Femur (tissue), 1 donor: ENCODE results near the gene NUAK1.
A peak's percentile ranks its signal among the peaks of the same experiment; 100 is the strongest.

Experiments
- DNase-seq: peaks from one replicate; pipeline ENCODE4 v3.0.0-alpha.2; 2017

The NUAK1 gene

DNA sequence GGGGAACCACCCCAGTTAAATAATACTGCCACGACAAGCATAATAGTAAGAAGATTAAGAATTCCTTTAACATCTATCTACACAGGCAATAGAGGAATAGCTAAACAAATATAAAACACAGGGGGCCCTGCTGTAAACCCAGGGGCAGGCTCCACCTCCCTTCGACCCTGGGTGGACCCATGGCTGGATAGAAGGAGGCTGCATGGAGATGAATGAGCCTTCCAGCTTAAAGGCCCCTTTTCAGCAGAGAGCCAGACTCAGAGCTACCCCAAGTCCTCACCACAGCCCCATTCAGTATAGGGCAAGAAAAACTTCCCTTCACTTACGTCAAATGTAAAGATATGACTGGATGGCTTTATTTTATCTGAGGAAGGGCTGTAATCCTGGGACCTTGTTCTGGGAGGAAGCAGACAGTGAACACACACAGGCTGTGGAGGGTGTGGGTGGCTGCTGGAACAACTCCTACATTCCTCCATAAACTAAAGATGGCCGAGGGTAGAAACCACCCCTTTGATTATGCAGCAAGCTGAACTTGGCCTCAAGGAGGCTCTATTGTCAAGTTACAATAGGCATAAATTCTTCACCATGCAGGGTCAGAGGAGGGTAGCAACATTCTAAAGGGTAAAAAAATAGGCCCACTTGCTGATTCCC is 30.4 kb downstream of the NUAK1 start:
- peak; percentile 58 for DNase-seq

DNA sequence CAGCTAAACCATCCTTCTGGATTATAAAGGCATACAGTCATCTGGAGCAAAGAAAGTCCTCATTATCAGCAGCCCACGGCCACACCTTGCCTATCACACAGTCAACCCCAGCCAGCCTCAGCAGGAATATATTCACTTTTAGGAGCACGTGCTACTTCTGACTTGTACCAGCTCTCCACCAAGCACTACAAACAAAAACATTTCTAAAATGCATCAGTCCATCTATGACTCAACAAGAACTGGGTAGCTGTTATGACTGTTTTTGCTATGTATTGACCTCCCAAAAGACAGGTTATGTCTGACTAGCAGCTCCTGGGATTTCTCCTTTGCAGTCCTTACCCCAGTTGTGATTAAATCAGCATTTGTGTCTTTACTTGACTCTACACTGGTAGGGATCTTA is 31.2 kb downstream of the NUAK1 start:
- no peak for DNase-seq

DNA sequence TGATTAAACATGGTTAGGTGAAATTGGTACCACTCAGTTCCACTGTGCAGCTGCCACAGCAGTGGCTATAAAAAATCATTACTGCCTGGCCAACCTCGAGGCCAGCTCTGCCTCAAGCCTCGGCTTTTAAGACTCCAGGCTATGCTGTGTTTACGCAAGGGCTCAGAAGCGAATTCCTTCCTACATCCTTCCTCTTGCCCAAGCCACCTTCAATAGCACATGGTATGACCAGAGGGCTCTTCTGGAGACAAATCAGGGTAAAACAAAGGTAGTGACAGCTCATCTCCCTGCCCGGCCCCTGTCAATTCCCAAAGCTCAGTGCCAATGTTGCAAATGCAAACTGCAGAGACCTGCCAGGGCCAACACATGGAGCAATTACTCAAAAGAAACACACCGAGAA is 31.9 kb downstream of the NUAK1 start:
- DNase-seq = no peak

DNA sequence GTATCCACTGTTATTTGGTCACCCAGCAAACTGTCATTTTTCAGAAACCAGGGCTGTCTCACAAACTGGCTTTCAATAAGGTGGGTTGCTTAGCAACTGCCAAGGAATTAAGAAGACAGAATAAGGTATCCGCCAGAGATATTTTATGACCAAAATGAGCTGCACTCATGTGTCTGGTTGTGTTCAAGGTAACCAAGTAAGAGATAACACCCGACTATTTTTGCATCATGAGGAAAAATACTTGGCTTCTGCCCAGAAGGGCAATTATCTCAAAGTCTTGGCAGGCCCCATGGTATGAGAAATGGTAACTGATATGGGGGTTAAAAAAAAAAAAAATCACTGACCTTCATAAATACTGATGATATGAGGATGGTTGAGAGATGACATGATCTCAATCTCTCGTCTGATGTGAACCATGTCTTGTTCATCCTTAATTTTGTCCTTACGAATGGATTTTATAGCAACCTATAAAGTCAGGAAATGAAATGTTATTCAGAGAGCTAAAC is 32.6 kb downstream of the NUAK1 start:
- no peak for DNase-seq

DNA sequence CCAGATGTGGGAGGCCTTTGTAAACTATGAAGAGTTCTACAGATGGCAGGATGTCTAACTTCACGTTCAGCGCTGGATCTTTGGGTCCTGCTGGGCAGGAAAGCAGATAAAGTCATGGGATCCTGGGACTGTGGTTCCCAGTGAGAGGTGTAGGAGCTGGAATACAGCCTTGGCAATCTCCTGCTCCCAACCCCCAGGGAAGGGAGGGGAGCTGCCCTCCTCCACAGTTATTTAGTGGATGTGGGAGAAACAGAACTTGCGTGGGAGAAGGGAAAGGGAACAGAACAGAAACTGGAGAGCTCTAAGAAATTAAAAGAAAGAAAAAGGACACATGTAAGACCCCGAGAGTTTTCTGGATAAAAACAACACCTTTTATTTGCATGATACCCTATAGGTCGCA is 37.0 kb downstream of the NUAK1 start:
- DNase-seq = no peak

DNA sequence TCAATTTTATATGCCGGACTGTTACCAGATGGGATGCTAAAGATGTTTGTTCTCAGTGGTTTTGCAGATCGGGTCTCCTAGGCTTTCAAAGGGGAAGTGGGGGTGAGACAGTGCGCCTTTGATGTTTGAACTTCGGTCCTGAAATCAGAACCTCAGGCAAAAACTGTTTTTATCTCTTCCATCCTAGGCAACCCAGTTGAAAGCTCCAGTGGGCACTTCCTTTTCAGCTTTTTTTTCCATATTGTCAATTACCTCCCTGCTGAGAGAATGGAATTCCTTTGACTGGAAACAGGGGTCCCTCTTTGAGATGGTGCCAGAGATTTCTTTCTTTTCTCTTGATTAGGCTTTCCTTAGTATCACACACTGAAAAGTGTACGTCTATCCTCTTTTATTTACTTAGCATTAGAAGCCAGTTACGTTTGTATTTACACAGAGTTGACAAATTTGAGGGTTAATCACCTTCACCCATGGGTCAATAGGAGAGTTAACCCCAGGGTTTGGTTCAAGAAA is 40.0 kb downstream of the NUAK1 start:
- DNase-seq = no peak

DNA sequence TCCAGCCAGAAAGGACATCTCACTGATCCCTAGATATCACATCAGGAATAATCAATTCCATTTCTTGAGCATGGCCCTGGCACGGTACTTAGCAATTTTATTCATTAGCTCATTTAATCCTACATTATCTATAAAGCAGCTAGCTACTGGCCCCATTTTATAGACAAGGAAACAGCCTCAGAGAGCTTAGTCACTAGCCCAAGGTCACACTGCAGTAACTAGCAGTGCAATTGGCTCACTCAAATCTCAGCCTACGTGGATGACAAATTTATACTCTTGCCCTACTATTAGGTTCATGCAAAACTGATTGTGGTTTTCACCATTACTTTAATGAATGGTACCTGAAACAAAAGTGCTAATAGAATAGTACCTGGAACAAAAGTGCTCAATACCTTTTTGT is 41.7 kb downstream of the NUAK1 start:
- DNase-seq = no peak

DNA sequence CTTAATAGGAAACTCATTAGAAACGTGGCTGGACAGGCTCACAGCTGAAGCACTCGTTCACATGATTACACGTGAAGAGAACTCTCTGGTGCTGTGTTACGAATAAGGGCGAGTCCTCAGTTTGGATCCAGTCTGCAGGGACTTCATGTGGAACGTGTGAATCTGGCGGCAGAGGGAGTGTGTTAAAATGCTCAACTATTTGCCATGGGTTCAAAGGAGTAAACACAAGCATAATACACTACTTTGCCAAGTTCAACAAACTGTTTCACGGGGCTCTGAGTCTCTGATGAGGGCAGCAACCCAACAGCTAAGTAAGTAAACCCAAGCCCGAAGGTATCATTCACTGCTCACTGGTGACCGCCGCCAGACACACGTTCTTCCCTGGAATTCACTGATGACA is 42.4 kb downstream of the NUAK1 start:
- DNase-seq = peak; percentile 55

DNA sequence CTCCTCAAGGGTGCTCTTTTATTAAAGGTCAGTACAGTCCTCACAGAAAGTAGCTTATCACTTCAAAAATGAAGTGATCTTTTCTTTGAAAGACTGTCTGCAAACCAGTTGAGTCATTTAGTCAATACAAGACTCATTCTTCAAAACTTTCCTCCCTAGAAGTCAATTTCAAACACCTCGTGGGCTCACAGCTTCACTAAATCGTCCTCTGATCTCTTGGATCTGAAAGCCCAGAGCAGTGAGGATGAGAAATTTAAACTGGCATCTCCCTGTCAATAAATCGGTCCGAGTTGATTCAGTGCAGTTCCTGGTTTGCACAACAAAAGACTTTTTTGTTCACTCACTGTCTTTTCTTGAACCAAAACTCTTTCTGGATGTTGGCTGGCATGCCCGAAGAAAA is 44.5 kb downstream of the NUAK1 start:
- DNase-seq = no peak

DNA sequence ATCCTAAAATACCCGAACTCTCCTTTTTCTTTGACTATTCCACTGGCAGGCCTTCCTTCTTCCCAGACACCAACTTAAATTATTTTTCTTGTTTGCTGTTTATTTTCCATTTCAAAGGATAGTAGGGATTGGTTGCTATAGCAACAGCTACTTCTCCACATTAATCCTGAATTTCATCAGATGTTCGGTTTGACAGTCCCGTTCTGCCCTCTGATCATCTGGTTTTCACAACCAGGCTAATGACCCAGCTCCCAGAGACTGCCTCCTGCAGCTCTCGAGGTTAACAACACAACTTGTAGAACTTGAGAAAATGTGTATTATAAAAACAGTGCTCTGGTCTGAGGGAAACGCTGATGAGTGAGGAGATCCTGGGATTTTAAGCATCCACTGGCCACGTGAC is 45.5 kb downstream of the NUAK1 start:
- DNase-seq = no peak

DNA sequence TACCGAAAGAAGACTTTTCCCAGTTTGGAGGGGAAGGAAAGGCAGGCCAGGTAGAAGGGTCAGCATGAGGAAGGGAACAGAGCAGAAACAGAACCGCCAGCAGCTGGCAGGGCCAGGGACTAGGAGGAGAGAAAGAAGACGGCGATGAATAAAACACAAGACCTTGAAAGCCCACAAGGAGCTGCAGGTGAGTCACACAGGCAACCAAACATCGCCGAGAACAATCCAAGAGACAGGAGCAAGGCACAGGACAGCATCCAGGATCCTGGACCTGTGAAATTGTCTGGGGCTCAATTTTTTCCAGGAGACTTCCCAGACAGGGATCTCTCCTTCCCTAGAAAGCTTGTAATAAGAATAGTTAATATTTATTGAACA is 47.3 kb downstream of the NUAK1 start:
- no peak for DNase-seq

DNA sequence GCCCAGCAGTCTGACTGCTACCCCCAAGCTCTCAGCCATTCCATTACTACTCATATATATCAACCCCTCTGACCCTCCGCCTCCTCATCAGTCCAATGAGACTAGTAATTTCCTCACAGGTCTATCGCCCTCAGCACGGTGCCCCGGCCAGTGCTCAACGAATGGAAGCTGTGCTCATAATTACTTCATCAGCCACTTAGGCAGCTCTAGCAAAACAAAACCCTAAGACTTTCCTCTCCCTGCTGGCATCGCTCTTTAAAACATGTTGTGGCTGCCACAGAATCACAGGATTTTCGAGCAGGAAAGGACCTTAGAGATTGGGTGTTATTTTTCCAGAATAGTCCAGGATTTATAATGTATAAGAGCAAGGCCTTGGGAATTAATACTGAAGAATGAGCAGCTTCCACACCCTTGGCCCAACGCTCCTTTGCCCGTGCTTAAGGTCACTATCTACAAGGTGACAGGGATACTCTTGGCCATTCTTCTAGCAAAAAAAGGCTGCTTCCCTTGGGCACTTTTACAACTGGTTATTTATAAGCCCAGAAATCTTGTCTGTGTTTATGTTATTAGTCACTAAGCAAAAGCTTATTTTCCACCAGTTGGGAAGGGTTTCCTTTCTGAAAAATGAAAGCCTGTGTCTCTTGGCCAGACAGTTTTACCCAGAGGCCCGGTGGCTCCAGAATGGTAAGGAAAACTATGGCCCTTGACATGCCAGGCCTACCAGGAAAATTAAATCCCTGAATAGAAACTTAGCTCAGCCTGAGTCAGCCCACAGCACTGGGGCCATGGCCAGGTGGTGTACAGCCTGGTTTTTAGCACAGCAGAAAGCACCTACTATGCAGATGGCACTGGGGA is 47.9 kb downstream of the NUAK1 start:
- peak; percentile 79 for DNase-seq

DNA sequence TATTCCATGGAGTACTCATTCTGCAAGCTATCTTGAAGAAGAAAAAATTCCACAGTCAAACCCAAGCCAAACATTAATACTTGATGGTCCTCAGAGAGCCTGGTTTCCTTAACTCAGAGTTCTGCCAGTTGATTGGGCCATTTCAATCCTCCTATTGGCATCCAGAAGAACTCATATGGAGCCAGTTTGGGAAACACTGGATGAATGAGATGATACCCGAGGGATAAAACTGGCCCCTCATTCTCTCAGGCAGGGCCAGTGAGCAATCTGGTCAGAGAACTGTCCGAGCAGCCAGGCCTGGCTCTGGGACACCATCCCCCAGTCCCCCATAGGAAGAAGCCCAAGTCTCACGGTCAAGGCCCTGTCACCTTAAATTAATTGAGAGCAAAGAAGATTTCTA is 48.8 kb downstream of the NUAK1 start:
- DNase-seq = peak; percentile 38

DNA sequence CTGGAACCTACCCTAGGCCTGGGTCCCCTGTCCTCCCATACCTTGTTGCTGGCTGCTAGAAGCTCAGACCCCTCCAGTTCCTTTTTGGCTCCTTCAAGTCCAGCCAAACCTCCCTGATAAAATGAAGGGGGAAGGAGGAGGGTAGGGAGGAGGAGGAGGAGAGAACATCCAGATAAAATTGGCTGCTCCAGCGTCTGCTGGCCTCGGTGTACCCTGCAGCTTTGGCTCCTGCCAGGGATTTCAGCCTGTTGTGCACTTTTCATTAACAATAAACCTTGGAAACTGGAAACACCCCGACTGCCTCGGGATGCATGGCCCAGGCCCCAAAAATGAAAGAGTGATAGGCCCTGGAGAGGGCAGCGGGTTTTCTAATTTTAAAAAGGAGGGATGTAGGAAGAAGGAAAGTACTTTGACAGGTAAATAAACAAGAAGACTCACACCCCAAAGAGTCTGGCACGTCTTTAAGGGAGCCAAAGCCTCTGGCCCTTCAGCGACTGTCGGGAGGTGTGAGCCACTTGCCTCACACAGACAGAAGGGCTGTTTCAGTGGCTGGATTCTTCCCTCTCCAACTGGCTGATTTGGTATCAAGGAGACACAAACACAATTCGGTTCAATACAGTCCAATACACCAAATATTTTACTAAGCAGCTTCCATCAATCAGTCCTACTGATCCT is 49.8 kb downstream of the NUAK1 start:
- peak; percentile 53 for DNase-seq

DNA sequence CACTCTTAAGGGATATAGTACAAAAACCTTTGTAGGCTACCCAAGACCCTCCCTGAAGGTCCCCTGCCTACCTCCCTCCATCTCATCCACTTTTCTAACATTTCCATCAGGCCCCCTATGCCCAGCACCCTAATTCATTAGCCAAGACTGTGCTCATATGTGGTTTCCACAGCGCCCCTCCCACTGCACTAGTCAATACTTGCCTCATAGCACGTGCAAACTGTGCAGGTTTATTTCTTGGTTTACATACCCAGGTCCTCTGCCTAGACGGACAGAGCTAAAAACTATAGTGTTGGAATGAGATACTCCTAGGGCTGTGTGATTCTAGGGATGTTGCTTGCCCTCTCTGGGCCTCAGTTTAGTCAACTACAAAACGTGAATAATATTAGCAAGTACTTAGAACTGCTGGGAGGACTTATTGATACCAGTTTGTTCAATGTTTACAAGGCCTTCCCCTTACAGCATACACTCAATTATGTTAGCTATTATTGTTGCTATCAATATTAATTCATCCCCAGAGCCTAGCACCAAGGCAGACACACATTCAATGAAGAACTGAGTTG is 50.4 kb downstream of the NUAK1 start:
- DNase-seq = peak; percentile 3

DNA sequence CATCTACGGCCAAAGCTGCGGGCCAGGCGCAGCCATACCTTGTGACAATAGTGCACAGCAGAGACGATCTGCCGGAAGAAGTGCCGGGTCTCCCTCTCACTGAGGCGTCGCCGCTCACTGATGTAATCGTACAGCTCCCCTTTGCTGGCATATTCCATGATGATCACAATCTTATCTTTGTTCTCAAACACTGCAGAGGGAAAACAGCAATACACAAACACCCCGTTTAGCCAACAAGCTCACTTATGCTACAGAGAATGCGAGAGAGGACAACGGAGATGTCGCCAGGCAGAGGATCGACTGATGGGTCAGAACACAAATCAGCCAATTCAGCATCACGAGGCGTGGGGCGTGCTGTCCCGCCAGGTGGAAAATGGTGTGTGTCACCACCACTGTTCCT is 52.1 kb downstream of the NUAK1 start:
- peak; percentile 10 for DNase-seq

DNA sequence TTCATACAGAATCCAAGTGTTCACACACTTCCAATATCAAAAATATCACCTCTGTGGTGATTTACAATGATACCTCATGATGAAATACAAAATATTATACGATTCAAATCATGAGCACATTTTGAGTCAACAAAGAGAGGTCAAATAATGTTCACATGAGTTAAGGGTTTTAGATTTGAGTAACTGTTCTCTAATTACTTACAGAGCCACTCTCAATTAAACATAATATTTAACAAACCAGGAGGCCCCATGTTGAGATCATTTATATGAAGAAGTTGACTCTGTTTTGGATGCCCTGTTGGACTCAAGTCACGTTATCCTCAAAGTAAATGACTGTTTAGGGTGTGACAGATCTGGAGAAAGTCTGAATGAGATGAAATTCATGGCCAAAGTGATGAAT is 53.5 kb downstream of the NUAK1 start:
- DNase-seq = no peak

DNA sequence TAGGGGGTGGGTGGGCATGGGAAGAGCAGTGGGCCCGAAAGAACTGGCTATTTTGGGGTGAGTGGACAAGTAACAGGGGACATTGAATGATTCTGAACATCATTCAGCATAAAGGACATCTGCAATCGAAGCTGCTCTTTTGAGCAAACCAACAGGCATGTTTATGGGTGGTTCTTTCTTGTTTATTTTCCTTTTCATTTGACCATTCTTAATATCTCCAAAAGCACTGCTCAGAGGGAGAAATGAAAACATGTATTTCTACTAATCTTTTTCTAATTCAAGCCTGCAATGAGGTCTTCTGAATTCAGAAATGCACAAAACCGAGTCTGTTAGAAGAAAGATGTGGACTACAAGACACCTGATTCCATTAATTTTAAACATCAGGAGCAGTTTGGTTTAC is 54.0 kb downstream of the NUAK1 start:
- no peak for DNase-seq

DNA sequence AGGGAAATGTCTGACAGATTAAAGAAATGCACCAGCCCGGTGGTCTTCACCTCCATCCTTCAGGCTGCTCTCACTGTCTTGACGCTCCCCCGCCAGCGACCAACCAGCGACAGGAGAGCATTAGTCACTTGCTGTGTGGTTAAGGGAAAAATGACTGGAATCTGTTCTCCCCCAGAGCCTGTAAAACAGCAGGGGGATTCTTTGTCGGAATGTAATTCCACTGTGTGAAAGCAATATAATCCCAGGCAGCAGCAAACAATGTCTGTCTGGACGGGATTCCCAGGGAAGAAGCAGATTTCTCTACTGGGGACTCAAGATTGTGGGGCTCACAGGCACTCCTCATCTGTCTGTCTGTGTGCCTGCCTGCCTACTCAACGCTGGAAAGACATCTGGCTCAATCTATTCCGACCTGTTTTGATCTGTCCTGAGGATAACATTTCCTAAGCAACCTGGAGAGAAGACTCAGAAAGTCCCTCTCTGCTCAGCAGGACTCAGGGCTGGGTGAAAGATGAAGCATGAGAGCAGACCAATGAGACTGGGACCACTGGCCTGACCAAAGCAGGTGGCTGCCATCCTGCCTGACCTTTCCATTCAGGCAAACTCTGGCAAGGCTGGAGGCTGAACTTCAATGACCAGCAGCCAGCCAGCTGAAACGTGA is 54.6 kb downstream of the NUAK1 start:
- no peak for DNase-seq

DNA sequence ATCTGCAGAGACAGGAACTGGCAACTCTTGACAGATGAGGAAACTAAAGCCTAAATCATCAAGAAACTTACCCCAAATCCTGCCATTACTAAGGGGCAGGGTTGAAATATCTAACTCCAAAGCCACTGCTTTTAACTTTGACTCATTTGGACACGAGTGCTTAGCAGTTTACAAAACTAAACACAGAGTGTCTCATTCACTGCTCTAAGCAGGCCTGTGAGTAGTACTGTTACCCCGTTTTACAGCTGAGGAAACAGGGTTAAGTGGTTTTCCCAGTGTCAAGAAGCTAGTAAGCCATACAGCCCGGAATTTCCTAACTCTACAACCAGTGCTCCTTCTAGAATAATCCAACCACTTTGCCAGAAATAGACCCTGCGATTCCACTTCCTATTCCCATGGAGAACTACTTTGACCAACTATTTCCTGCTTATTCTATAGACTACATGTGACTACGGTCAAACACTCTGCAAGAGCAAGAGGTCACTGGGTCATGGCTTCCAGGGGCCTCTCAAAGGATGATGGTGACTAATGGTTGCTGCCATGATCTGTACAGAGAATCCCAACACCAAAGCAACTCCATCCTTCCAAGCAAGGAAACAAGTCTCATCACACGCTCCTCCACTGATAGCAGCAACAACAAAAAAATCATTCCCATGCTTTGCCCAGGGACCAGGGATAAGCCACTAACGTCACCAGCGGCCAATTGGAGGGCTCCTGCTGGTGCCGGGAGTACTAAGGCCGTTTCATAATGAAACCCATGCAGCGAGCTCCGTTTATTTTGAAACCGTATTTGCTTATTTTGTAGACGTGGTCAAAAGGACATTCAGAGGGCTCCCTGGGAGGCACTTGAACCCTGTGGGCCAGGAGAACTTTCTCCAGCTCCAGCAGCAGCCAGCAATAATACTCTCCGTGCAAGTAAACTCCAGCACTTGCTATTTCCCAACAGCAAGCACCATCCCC is 56.3 kb downstream of the NUAK1 start:
- DNase-seq = no peak

DNA sequence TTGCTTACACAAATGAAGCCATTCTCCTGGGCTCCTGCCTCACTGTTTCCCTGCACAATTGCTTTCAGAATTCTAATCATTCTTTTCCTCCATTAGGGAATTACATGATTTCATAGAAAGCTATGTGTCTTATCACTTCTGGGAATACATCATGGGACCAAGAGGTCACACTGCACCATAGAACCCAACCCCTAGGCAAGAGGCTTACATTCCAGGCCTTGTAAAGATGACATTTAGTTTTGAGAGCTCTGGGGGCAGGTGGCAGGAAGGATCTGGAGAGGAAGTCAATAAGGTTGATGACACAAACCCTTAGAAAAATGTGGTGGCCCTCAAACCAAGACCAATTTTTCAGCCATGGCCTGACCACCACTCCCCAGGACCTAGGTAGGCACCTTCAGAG is 57.1 kb downstream of the NUAK1 start:
- DNase-seq = no peak

DNA sequence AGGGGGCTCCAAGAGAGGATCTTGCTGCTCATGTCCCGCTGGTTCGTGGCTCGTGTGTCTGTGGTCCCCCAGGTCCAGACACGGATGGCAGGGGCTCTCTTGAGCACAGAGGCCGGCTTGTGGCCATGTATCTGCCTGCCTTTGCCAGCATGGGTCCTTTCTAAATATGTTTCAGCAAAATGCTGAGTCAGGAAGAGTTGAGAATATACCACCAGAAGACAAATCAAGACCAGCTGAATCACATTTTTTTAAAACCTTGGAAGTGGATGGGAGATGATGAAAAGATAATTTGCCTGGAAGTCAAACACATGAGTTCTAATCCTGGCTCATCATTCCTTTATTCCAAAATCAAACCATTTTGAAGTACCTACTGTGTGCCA is 58.0 kb downstream of the NUAK1 start:
- no peak for DNase-seq
